SK-N-SH treated with all-trans-retinoic acid at 6 μM for 48 hours (cell line): ENCODE measurements around the gene FAM20C.

Experiments used
- GLIS3 ChIP-seq: fragments of 250-450 bp; sonication (Bioruptor Pico); IDR thresholded peaks from 2 replicates; pipeline ENCODE4 v1.5.0; 2020; ENCODE audit warnings: mild to moderate bottlenecking, moderate library complexity
- PATZ1 ChIP-seq: fragments of 250-450 bp; sonication (Bioruptor Pico); IDR thresholded peaks from 2 replicates; pipeline ENCODE4 v1.8.0; 2020; ENCODE audit warnings: mild to moderate bottlenecking, moderate library complexity, borderline replicate concordance
- RARB ChIP-seq: fragments of 250-450 bp; sonication (Bioruptor Pico); IDR thresholded peaks from 2 replicates; pipeline ENCODE4 v1.8.0; 2021; ENCODE audit warnings: mild to moderate bottlenecking, moderate library complexity
- ZFP30 ChIP-seq: fragments of 450-650 bp; formaldehyde crosslinking; IDR thresholded peaks from 2 replicates; pipeline ENCODE4 v1.5.0; 2022; ENCODE audit warnings: mild to moderate bottlenecking, moderate library complexity

DNA sequence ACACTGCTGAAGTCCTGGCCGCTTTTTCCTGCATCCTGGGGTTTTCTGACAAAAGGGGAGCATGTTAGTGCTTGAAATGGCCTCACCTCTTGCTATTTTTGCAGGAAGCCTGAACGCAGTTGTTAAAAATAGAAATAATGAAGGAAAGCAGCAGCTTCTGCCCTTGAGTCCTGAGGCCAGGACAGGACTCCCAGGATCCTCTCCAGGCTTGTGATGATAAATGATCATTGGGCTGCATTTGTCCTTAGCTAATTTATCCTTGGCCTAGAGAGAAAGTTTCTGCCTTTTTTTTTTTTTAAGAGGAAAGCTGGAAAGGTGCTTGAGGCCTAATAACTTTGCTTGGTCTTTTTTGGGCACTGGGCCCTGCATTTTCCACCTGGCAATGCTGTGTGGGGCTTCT is 17.7 kb upstream of the FAM20C start:
- no peak for TF ChIP-seq RARB (CRISPR knock-in tag)
- no peak for TF ChIP-seq ZFP30 (CRISPR knock-in tag)
- TF ChIP-seq PATZ1 (CRISPR knock-in tag): no peak
- TF ChIP-seq GLIS3: no peak
